ENCODE measurements around the gene BOLA1. TPM values are rescaled to one million over a fixed set of nuclear protein-coding genes. Genes with fewer than 3 reads are reported as not detected.

The BOLA1 gene
- total RNA-seq, 1 experiment from 2014 or later: 20.4 TPM

DNA sequence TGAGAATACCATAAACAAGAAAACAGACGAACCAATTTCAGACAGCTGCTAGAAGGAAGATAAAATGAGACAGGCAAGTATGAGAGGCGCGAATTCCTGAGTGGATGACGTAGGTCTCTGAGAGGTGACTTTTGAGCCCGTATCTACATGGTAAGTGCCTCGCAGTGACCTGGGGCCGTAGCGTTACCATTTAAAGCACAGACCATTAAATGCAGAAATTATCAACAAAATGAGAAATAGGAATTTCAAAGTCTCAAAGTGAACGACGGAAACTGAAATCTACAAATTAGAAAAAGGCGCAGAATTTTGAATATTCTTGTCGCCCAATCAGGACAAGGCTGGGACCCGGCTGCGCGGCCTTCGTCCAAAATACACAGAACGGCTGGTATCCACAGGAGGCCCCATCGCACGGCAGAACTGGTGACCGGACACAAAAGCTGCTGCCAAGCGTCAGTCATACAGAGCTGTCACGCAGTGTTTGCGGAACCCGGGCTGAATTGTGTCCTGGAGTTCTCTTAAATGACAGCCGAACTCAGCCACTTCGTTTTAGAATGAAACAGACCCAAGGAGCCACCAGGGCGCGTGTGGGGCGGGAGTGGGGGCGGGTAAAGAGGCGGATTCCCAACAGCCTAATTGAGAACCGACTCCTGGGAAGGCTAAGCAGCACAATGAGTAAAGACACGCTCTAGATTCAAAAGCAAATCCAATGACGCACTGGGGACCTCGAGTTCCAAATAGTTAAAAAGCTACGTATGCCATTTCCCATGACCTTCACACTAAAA is 13.8 kb upstream of the BOLA1 start:
- ChIA-PET POLR2A (interaction anchor here (0.8 to 5.5 kb wide), 11 partner anchors 8 to 301 kb away, joined by 4 to 46 read pairs (median 11); partner anchors contain the start of gene MTMR11), RAD21 (ENCODE audit: low non-redundant PET in 1 of 2, low total read pairs in 2 of 2, uncharacterized antibody in 2 of 2, unreplicated experiment in 2 of 2) (no interaction called here), CTCF (interaction anchor here (3.3 kb wide), 1 partner anchor 283 kb away, joined by 17 read pairs; no protein-coding TSS in a partner anchor)
- Histone ChIP-seq H3K79me2 (ENCODE audit: insufficient read depth, low read length) (no peaks in the 10 kb centered on the region), H3K27me3 (ENCODE audit: insufficient read depth, low read length) (no peaks in the 10 kb centered on the region), H3K9ac (ENCODE audit: low read length) (peak overlapping the region; percentile 87), H4K20me1 (ENCODE audit: insufficient read depth) (no peaks in the 10 kb centered on the region), H2AFZ (ENCODE audit: low read depth, low read length, poor library complexity, severe bottlenecking) (no peak overlapping the region), H3K36me3 (ENCODE audit: control insufficient read depth in 1 of 2, insufficient read depth in 2 of 2, low read length in 2 of 2) (no peaks in the 10 kb centered on the region), H3K4me2 (ENCODE audit: low read length) (peak overlapping the region; percentile 91), H3K4me3 (replicated peaks in 1 of 2; ENCODE audit: low read depth in 1 of 2, low read length in 2 of 2) (peak overlapping the region; percentile 50 to 63), H3K9me3 (ENCODE audit: control insufficient read depth in 1 of 2, insufficient read depth in 1 of 2, low read depth in 1 of 2, low read length in 2 of 2) (no peaks in the 10 kb centered on the region), H3K4me1 (ENCODE audit: control insufficient read depth in 1 of 2, insufficient read depth in 2 of 2, low read length in 2 of 2) (peaks cover 22 to 45% of the 10 kb centered on the region in 2 experiments), H3K27ac (ENCODE audit: low read depth, low read length) (peak overlapping the region; percentile 91), H3K9me2 (ENCODE audit: insufficient read depth) (no peaks in the 10 kb centered on the region)
- peak; percentile 73 for DNase-seq (ENCODE audit: low read depth, low spot score)
- intact Hi-C loops (cut with micrococcal nuclease): no loop called here
- BruUV-seq (replicated peaks): no TSS peak
- ATAC-seq: peak; percentile 35
- TF ChIP-seq ZNF274 (IDR thresholded peaks at IDR 0.05; ENCODE audit: low read depth, low read length): no peak
- TF ChIP-seq SP1 (IDR thresholded peaks at IDR 0.05; ENCODE audit: low read depth): peak; percentile 43; the same call in 1 of the 2 replicates
- TF ChIP-seq POLR2AphosphoS5 (IDR thresholded peaks at IDR 0.05; ENCODE audit: low read depth, low read length): peak; percentile 76
- no peak for TF ChIP-seq ZFX (IDR thresholded peaks at IDR 0.05)
- no peak for TF ChIP-seq ELF1 (IDR thresholded peaks at IDR 0.05; ENCODE audit: borderline replicate concordance, low read depth)
- TF ChIP-seq EGR1 (IDR thresholded peaks at IDR 0.05; ENCODE audit: low read depth): no peak
- TF ChIP-seq ATF3 (IDR thresholded peaks at IDR 0.05): no peak
- TF ChIP-seq MAX (IDR thresholded peaks at IDR 0.05): peak; percentile 62
- TF ChIP-seq SRF (IDR thresholded peaks at IDR 0.05; ENCODE audit: low read depth): no peak; the same call in 1 of the 2 replicates
- no peak for TF ChIP-seq REST (IDR thresholded peaks at IDR 0.05; ENCODE audit: low read depth)
- TF ChIP-seq YY1 (IDR thresholded peaks at IDR 0.05; ENCODE audit: extremely low read depth, insufficient replicate concordance, low read depth, low read length): no peak
- no peak for TF ChIP-seq EZH2phosphoT487 (IDR thresholded peaks at IDR 0.05; ENCODE audit: borderline replicate concordance)
- TF ChIP-seq POLR2A (IDR thresholded peaks at IDR 0.05; ENCODE audit: borderline replicate concordance, extremely low read depth, insufficient read depth, insufficient read length): peak; percentile 97
- TF ChIP-seq SIN3A (IDR thresholded peaks at IDR 0.05; ENCODE audit: low read depth): peak; percentile 78
- TF ChIP-seq RAD21 (IDR thresholded peaks at IDR 0.05; ENCODE audit: low read depth): no peak
- TF ChIP-seq, protein P1, sequence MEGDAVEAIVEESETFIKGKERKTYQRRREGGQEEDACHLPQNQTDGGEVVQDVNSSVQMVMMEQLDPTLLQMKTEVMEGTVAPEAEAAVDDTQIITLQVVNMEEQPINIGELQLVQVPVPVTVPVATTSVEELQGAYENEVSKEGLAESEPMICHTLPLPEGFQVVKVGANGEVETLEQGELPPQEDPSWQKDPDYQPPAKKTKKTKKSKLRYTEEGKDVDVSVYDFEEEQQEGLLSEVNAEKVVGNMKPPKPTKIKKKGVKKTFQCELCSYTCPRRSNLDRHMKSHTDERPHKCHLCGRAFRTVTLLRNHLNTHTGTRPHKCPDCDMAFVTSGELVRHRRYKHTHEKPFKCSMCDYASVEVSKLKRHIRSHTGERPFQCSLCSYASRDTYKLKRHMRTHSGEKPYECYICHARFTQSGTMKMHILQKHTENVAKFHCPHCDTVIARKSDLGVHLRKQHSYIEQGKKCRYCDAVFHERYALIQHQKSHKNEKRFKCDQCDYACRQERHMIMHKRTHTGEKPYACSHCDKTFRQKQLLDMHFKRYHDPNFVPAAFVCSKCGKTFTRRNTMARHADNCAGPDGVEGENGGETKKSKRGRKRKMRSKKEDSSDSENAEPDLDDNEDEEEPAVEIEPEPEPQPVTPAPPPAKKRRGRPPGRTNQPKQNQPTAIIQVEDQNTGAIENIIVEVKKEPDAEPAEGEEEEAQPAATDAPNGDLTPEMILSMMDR (IDR thresholded peaks at IDR 0.05 in 2 of 3, conservative IDR thresholded peaks at IDR 0.05 in 1 of 3; ENCODE audit: borderline replicate concordance in 1 of 3, insufficient read depth in 1 of 3, low read depth in 2 of 3, low read length in 2 of 3): no peak
- TF ChIP-seq TCF7L2 (IDR thresholded peaks at IDR 0.05; ENCODE audit: borderline replicate concordance, extremely low read depth, insufficient read depth, insufficient read length): peak; percentile 30
- peak; percentile 15 for TF ChIP-seq JUND (IDR thresholded peaks at IDR 0.05)
- TF ChIP-seq EZH2 (IDR thresholded peaks at IDR 0.05): no peak

Data from HCT116 (cell line).